Astrocyte (in vitro differentiated cells and primary cell): Measurements from ENCODE around the gene DISC1. TPM values are rescaled to one million over a fixed set of nuclear protein-coding genes. Genes with fewer than 3 reads are reported as not detected.
"Not testable (repeated sequence)": the region's sequence is repeated elsewhere in the genome, so short reads cannot be mapped to it uniquely, and the experiment has no call there.

Source experiments
- DNase-seq: peaks from one replicate; pipeline ENCODE4 v3.0.0-alpha.2; 2010; ENCODE audit warnings: low read depth
- FAIRE-seq: peaks from 2 replicates; lab custom pipeline; 2011; peaks lifted over from hg19 to GRCh38; lab: Jason Lieb, UNC
- H2AFZ ChIP-seq: 2 replicates; pipeline ENCODE4 v1.6.0; 2012; ENCODE audit warnings: low read depth, low read length, inconsistent platforms
- H3K27ac ChIP-seq: 2 replicates; pipeline ENCODE4 v1.5.1; 2011; ENCODE audit warnings: low read depth, low read length, inconsistent platforms
- H3K27me3 ChIP-seq: 2 replicates; pipeline ENCODE4 v1.6.0; 2011; ENCODE audit warnings: low read length, inconsistent platforms; ENCODE audit not compliant: insufficient read depth
- H3K36me3 ChIP-seq: 2 replicates; pipeline ENCODE4 v1.5.1; 2011; ENCODE audit warnings: low read length, inconsistent platforms; ENCODE audit not compliant: insufficient read depth
- H3K4me1 ChIP-seq: 2 replicates; pipeline ENCODE4 v1.5.1; 2011; ENCODE audit warnings: low read length, inconsistent platforms; ENCODE audit not compliant: insufficient read depth
- H3K4me2 ChIP-seq: 2 replicates; pipeline ENCODE4 v1.6.0; 2012; ENCODE audit warnings: low read length, inconsistent platforms
- H3K4me3 ChIP-seq: 2 replicates; pipeline ENCODE4 v1.5.1; 2011; ENCODE audit warnings: low read depth, mild to moderate bottlenecking, low read length, inconsistent platforms; ENCODE audit not compliant: insufficient read depth
- H3K79me2 ChIP-seq: 2 replicates; pipeline ENCODE4 v1.6.0; 2012; ENCODE audit warnings: mild to moderate bottlenecking, low read length, inconsistent platforms; ENCODE audit not compliant: insufficient read depth
- H3K9ac ChIP-seq: 2 replicates; pipeline ENCODE4 v1.6.0; 2012; ENCODE audit warnings: mild to moderate bottlenecking, low read length, inconsistent platforms
- H3K9me3 ChIP-seq: 2 replicates; pipeline ENCODE4 v1.5.1; 2012; ENCODE audit warnings: low read depth, mild to moderate bottlenecking, low read length, inconsistent platforms; ENCODE audit not compliant: insufficient read depth
- H4K20me1 ChIP-seq: 2 replicates; pipeline ENCODE4 v1.6.0; 2012; ENCODE audit warnings: low read length, inconsistent platforms; ENCODE audit not compliant: insufficient read depth
- H3K27ac Mint-ChIP-seq: one replicate; pipeline ENCODE4 v1.8.0; 2021; ENCODE audit warnings: mild to moderate bottlenecking, mixed read lengths; ENCODE audit not compliant: unreplicated experiment
- H3K27me3 Mint-ChIP-seq: one replicate; pipeline ENCODE4 v1.8.0; 2021; ENCODE audit warnings: low read depth, mixed read lengths; ENCODE audit not compliant: unreplicated experiment
- H3K36me3 Mint-ChIP-seq: one replicate; pipeline ENCODE4 v1.8.0; 2021; ENCODE audit warnings: low read depth, mixed read lengths; ENCODE audit not compliant: unreplicated experiment
- H3K4me1 Mint-ChIP-seq: one replicate; pipeline ENCODE4 v1.8.0; 2021; ENCODE audit warnings: low read depth, mixed read lengths; ENCODE audit not compliant: unreplicated experiment
- H3K4me3 Mint-ChIP-seq: one replicate; pipeline ENCODE4 v1.8.0; 2021; ENCODE audit warnings: mild to moderate bottlenecking, moderate library complexity, mixed read lengths; ENCODE audit not compliant: unreplicated experiment
- H3K9me3 Mint-ChIP-seq: one replicate; pipeline ENCODE4 v1.8.0; 2021; ENCODE audit warnings: mild to moderate bottlenecking, mixed read lengths; ENCODE audit not compliant: unreplicated experiment
- EZH2 ChIP-seq: IDR thresholded peaks from 2 replicates; pipeline ENCODE4 v1.6.1; 2012; ENCODE audit warnings: mild to moderate bottlenecking, low read length, inconsistent platforms; ENCODE audit not compliant: insufficient read depth
- total RNA-seq: library from RNA; stranded (reverse); gene quantifications from 2 replicates; pipeline ENCODE4 v1.2.1, GENCODE V29; 2021
- TF ChIP-seq, protein P1 (sequence below): IDR thresholded peaks from 2 replicates; pipeline ENCODE4 v1.5.1; 2011; ENCODE audit warnings: low read depth, mild to moderate bottlenecking, inconsistent platforms, low read length, moderate library complexity; ENCODE audit not compliant: insufficient read depth

DISC1 gene
- total RNA-seq, 1 donor from 2014 or later = 9.1 TPM

DNA sequence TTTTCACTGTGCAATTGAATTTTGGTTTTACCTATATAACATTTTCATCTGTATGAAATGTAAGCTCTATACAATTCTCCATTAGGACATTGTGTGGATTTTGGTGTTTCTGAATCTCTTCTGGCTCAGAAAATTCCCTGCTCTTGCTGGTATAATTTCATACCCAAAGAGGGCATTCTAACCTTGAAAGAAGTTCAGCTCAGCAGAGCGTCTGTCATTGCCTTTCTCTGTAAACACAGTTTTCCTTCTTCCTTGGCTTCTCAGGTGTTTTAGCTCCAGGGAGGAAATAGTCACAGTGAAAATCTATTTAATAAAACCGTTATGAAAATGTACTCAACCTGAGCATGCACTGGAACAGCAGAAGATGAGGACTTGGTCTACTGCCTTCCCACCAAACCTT lies 16.0 kb downstream of the DISC1 start:
- Mint-ChIP-seq H3K9me3 (peaks cover 3% of the 10 kb centered on the region), H3K27ac (no peak overlapping the region), H3K4me3 (no peak overlapping the region), H3K27me3 (no peaks in the 10 kb centered on the region), H3K4me1 (peaks cover 20% of the 10 kb centered on the region), H3K36me3 (peaks cover 10% of the 10 kb centered on the region)
- H3K27ac ChIP-seq = no peak overlapping the region
- H3K36me3 ChIP-seq = no peaks in the 10 kb centered on the region
- H3K79me2 ChIP-seq = no peaks in the 10 kb centered on the region
- H4K20me1 ChIP-seq = no peaks in the 10 kb centered on the region
- no peak overlapping the region for H3K9ac ChIP-seq
- no peak overlapping the region for H3K4me2 ChIP-seq
- no peak overlapping the region for H3K4me3 ChIP-seq
- TF ChIP-seq, protein P1, sequence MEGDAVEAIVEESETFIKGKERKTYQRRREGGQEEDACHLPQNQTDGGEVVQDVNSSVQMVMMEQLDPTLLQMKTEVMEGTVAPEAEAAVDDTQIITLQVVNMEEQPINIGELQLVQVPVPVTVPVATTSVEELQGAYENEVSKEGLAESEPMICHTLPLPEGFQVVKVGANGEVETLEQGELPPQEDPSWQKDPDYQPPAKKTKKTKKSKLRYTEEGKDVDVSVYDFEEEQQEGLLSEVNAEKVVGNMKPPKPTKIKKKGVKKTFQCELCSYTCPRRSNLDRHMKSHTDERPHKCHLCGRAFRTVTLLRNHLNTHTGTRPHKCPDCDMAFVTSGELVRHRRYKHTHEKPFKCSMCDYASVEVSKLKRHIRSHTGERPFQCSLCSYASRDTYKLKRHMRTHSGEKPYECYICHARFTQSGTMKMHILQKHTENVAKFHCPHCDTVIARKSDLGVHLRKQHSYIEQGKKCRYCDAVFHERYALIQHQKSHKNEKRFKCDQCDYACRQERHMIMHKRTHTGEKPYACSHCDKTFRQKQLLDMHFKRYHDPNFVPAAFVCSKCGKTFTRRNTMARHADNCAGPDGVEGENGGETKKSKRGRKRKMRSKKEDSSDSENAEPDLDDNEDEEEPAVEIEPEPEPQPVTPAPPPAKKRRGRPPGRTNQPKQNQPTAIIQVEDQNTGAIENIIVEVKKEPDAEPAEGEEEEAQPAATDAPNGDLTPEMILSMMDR = no peak
- TF ChIP-seq EZH2 = no peak
- no peak for FAIRE-seq
- H3K27me3 ChIP-seq = no peaks in the 10 kb centered on the region
- H3K9me3 ChIP-seq = no peaks in the 10 kb centered on the region
- H3K4me1 ChIP-seq = peaks cover 7% of the 10 kb centered on the region
- no peak for DNase-seq
- H2AFZ ChIP-seq = no peak overlapping the region

DNA sequence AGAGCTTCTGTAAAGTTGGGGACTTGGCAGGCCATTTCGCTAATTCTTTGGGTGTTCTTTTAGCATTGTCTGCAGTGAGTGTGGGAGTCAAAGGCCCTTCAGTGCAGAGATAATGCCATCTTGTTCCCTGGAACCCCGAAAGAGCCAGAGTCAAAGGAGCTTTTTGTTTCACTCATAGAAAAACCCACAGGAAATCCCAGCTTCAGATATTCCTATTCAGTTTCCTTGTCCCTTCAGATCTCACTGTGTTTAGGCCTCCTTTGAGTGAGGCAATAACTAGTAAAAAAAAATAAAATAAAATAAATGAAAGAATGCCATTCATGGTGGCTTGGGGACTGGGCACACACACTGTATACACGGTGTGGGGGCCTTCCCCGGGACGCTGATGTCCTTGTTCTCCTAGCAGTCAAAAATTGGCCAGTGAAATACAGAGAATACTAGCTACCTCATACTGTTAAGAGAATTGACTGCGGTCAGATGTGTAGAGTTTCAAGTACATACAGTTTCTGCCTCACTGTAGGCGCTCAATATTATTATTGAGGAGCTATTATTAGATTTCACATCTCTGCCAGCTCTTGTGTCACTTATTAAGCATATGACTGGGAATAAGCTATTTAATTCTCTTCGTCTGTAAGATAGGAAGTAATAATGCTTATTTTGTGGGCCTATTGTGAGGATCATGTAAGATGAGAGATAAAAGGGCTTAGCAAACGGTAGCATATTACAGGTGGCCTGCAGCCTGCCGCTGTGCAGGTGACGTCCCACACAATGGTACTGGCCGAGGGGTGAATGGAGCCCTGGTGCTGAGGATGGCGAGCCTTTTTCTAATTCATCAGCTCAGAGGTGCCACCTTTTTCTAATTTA lies 16.7 kb downstream of the DISC1 start:
- Histone ChIP-seq H3K9me3 (no peaks in the 10 kb centered on the region), H4K20me1 (no peaks in the 10 kb centered on the region), H3K4me1 (peaks cover 7% of the 10 kb centered on the region), H3K27ac (no peak overlapping the region), H3K79me2 (no peaks in the 10 kb centered on the region), H3K27me3 (no peaks in the 10 kb centered on the region), H3K4me2 (no peak overlapping the region), H3K9ac (no peak overlapping the region), H3K36me3 (no peaks in the 10 kb centered on the region), H2AFZ (no peak overlapping the region), H3K4me3 (no peak overlapping the region)
- DNase-seq (no peak), FAIRE-seq (no peak)
- Mint-ChIP-seq H3K27ac (no peak overlapping the region), H3K4me1 (peaks cover 17% of the 10 kb centered on the region), H3K27me3 (no peaks in the 10 kb centered on the region), H3K36me3 (peaks cover 14% of the 10 kb centered on the region), H3K9me3 (peaks cover 3% of the 10 kb centered on the region), H3K4me3 (no peak overlapping the region)
- TF ChIP-seq, protein P1 = no peak
- TF ChIP-seq EZH2 = no peak

DNA sequence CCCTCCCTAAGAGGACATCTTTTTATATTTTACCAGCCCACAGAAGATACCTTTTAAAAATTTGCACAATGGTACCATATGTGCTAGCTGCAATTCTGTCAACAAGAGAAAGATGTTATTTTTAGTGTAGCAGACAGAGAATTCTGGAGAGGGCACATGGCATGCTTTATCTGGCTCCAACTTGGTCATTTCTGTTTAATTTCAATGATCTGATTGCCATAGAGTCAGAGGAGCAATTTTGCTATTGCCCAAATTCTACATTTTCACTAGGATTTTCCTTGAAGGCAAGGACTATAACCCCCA lies 17.3 kb downstream of the DISC1 start:
- H3K27ac Mint-ChIP-seq = no peak overlapping the region

DNA sequence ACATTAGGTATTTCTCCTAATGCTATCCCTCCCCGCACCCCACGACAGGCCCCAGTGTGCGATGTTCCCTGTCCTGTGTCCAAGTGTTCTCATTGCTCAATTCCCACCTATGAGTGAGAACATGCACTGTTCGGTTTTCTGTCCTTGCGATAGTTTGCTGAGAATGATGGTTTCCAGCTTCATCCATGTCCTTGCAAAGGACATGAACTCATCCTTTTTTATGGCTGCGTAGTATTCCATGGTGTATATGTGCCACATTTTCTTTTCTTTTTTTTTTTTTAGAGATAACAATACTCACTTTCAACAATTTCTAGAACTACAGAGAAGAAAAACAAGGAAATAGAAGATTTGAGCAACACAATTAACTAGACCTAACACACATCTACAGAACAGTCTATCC lies 19.0 kb downstream of the DISC1 start:
- not testable (repeated sequence) for H3K4me1 ChIP-seq, H3K4me2 ChIP-seq, H3K9ac ChIP-seq, H3K4me3 Mint-ChIP-seq, DNase-seq, H3K36me3 ChIP-seq, H3K27ac Mint-ChIP-seq, H3K27me3 ChIP-seq, H3K79me2 ChIP-seq, H3K9me3 ChIP-seq, FAIRE-seq, H3K9me3 Mint-ChIP-seq, H3K27ac ChIP-seq, H3K4me3 ChIP-seq, H4K20me1 ChIP-seq, H3K27me3 Mint-ChIP-seq, H2AFZ ChIP-seq
- Mint-ChIP-seq H3K36me3 (peaks cover 14% of the 10 kb centered on the region), H3K4me1 (peaks cover 13% of the 10 kb centered on the region)

More for the DNA sequence above, 17.3 kb downstream of the DISC1 start:
- Histone ChIP-seq H2AFZ (no peak overlapping the region), H3K36me3 (no peaks in the 10 kb centered on the region), H3K9me3 (no peaks in the 10 kb centered on the region), H3K27me3 (no peaks in the 10 kb centered on the region), H3K4me3 (no peak overlapping the region), H3K4me1 (peaks cover 2% of the 10 kb centered on the region), H3K4me2 (no peak overlapping the region), H3K79me2 (no peaks in the 10 kb centered on the region), H4K20me1 (no peaks in the 10 kb centered on the region), H3K27ac (no peak overlapping the region), H3K9ac (no peak overlapping the region)
- DNase-seq = no peak
- no peaks in the 10 kb centered on the region for H3K27me3 Mint-ChIP-seq
- H3K36me3 Mint-ChIP-seq = peaks cover 14% of the 10 kb centered on the region
- no peak for FAIRE-seq
- H3K4me3 Mint-ChIP-seq = no peak overlapping the region
- no peak for TF ChIP-seq EZH2
- TF ChIP-seq, protein P1 = no peak
- peaks cover 11% of the 10 kb centered on the region for H3K4me1 Mint-ChIP-seq
- peaks cover 3% of the 10 kb centered on the region for H3K9me3 Mint-ChIP-seq
